Stimulated activated CD4-positive, alpha-beta T cell treated with anti-CD3 and anti-CD28 coated beads, Interleukin-4, amount 100 ng/mL, for 1 hour (primary cell): ENCODE measurements around the gene WAS.
A peak's percentile ranks its signal among the peaks of the same experiment; 100 is the strongest.
"Not testable (repeated sequence)": the region's sequence is repeated elsewhere in the genome, so short reads cannot be mapped to it uniquely, and the experiment has no call there.

ENCODE experiments used
- DNase-seq: peaks from one replicate; pipeline ENCODE4 v3.0.0-alpha.2; 2020

WAS gene

GRCh38 chrX:48683411-48683982 lies at the start of gene WAS:
TSS of gene WAS (plus strand) at chrX:48683799. CDS start at chrX:48683854, 55 bp downstream.
- DNase-seq, result peak; percentile 27

GRCh38 chrX:48636301-48636700 lies 47.3 kb upstream of the WAS start:
- no peak for DNase-seq

GRCh38 chrX:48636776-48637175 lies 46.8 kb upstream of the WAS start:
- no peak for DNase-seq

GRCh38 chrX:48645669-48646068 lies 37.9 kb upstream of the WAS start:
- no peak for DNase-seq

- peak; percentile 5 for DNase-seq
Measured at GRCh38 chrX:48648336-48648751, 35.3 kb upstream of the WAS start.

GRCh38 chrX:48649102-48649501 lies 34.5 kb upstream of the WAS start:
- DNase-seq, result no peak

GRCh38 chrX:48652055-48652579 lies 31.5 kb upstream of the WAS start:
- not testable (repeated sequence) for DNase-seq

GRCh38 chrX:48654746-48655145 lies 28.9 kb upstream of the WAS start:
- DNase-seq, result not testable (repeated sequence)

GRCh38 chrX:48659686-48660085 lies 23.9 kb upstream of the WAS start:
- not testable (repeated sequence) for DNase-seq

GRCh38 chrX:48663241-48663640 lies 20.4 kb upstream of the WAS start:
- no peak for DNase-seq

GRCh38 chrX:48664156-48664555 lies 19.4 kb upstream of the WAS start:
- DNase-seq, result no peak

- no peak for DNase-seq
Measured at GRCh38 chrX:48665991-48666390, 17.6 kb upstream of the WAS start.

GRCh38 chrX:48666649-48667048 lies 16.9 kb upstream of the WAS start:
- no peak for DNase-seq

- DNase-seq, result no peak
Measured at GRCh38 chrX:48667509-48667908, 16.1 kb upstream of the WAS start.

- not testable (repeated sequence) for DNase-seq
Measured at GRCh38 chrX:48668187-48668586, 15.4 kb upstream of the WAS start.

GRCh38 chrX:48676106-48676892 lies 7.3 kb upstream of the WAS start:
- DNase-seq, result peak; percentile 85

- peak; percentile 7 for DNase-seq
Measured at GRCh38 chrX:48676893-48677270, 6.7 kb upstream of the WAS start.

- no peak for DNase-seq
Measured at GRCh38 chrX:48677516-48677915, 6.1 kb upstream of the WAS start.

GRCh38 chrX:48680467-48680866 lies 3.1 kb upstream of the WAS start:
- DNase-seq, result not testable (repeated sequence)

- not testable (repeated sequence) for DNase-seq
Measured at GRCh38 chrX:48680925-48681324, 2.7 kb upstream of the WAS start.

GRCh38 chrX:48681539-48682183 lies 1.9 kb upstream of the WAS start:
- no peak for DNase-seq

GRCh38 chrX:48682795-48683194 lies 804 bp upstream of the WAS start:
- DNase-seq, result not testable (repeated sequence)

GRCh38 chrX:48684134-48684533 lies 535 bp downstream of the WAS start:
- no peak for DNase-seq

- DNase-seq, result no peak
Measured at GRCh38 chrX:48685416-48685815, 1.8 kb downstream of the WAS start.
